ENCODE results near the gene POLR2A. TPM values are rescaled to one million over a fixed set of nuclear protein-coding genes. Genes with fewer than 3 reads are reported as not detected.

The POLR2A gene
- 39.1 TPM for total RNA-seq
- long read RNA-seq, partial matches to known transcripts = 5 of 6 reads
- long read RNA-seq, other reads (novel, unspliced or antisense) = 1 of 6 reads

DNA sequence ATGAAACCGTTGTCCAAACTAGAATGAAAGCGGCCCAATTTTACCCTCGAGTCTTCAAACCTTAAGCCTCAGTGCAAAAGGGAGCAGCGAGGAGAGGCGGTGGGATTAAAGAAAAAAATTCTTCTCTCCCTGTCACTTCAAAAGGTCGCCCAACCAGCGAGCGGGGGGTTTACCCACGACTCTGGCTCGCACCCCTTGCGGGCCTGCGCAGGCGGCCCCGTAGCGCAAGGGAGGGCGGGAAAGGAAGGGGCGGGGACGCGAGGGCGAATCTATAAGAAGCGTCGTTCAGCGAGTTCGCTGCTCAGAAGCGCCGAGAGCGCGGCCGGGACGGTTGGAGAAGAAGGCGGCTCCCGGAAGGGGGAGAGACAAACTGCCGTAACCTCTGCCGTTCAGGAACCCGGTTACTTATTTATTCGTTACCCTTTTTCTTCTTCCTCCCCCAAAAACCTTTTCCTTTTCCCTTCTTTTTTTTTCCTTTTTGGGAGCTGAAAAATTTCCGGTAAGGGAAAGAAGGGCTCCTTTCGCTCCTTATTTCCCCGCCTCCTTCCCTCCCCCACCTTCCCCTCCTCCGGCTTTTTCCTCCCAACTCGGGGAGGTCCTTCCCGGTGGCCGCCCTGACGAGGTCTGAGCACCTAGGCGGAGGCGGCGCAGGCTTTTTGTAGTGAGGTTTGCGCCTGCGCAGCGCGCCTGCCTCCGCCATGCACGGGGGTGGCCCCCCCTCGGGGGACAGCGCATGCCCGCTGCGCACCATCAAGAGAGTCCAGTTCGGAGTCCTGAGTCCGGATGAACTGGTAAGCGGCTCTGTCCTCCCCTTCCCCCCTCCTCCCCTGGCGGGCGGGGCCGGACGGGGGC, at the start of gene POLR2A:
POLR2A (plus strand) TSS at position 300 of the 852 bp plus-strand sequence.
- ATAC-seq = peak; percentile 83
- intact Hi-C loops (cut with micrococcal nuclease) = no loop called here
- peak; percentile 99 for DNase-seq

DNA sequence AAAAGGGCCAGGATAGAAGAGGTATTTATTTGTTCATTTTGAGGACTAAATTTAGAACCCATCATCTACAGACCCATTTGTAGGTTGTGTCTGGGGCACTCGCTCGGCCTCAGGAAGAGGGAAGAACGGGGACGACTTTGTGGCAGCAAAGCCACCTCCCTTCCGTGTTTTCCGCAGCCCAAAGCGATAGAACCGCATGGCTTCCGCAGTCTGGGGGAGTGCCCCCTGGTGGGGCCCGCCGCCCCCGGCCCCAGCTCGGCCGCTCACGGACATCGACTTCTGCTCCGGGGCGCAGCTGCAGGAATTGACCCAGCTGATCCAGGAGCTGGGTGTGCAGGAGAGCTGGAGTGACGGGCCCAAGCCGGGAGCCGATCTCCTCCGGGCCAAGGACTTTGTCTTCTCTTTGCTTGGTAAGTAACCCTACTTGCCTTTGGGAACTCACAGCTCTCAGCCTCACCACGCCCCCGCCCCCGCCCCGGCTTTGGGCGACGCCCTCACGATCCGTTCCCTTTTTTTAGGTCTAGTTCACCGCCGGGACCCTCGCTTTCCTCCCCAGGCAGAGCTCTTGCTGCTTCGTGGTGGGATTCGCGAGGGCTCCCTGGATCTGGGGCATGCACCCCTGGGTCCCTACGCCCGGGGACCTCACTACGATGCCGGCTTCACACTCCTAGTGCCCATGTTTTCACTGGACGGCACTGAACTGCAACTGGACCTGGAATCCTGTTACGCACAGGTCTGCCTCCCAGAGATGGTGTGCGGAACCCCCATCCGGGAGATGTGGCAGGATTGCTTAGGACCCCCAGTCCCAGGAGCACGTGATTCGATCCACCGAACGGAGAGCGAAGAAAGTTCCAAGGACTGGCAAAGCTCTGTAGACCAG, 48.2 kb upstream of the POLR2A start:
- intact Hi-C loops (cut with micrococcal nuclease) = no loop called here
- ATAC-seq (peak; percentile 4), DNase-seq (peak; percentile 62)

DNA sequence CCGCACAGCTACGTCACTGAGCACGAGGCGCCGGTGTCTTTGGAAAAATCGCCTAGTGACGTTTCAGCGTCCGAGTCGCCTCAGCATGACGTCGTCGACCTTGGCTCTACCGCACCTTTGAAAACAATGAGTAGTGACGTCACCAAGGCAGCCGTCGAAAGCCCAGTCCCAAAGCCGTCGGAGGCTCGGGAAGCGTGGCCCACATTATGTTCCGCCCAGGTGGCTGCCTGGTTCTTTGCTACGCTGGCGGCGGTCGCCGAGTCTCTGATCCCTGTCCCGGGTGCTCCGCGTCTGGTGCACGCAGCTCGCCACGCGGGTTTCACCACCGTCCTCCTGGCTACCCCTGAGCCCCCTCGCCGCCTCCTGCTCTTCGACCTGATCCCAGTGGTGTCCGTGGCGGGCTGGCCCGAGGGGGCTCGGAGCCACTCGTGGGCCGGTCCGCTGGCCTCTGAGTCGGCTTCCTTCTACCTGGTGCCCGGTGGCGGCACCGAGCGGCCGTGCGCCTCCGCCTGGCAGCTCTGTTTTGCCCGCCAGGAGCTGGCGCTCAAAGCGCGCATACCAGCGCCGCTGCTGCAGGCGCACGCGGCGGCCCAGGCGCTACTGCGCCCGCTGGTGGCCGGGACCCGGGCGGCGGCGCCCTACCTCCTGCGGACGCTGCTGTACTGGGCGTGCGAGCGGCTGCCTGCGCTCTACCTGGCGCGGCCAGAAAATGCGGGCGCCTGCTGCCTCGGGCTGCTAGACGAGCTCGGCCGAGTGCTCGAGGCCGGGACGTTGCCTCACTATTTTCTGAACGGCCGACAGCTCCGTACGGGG, 47.4 kb upstream of the POLR2A start:
- peak; percentile 80 for ATAC-seq
- DNase-seq = peak; percentile 92
- intact Hi-C loops (cut with micrococcal nuclease) = no loop called here

DNA sequence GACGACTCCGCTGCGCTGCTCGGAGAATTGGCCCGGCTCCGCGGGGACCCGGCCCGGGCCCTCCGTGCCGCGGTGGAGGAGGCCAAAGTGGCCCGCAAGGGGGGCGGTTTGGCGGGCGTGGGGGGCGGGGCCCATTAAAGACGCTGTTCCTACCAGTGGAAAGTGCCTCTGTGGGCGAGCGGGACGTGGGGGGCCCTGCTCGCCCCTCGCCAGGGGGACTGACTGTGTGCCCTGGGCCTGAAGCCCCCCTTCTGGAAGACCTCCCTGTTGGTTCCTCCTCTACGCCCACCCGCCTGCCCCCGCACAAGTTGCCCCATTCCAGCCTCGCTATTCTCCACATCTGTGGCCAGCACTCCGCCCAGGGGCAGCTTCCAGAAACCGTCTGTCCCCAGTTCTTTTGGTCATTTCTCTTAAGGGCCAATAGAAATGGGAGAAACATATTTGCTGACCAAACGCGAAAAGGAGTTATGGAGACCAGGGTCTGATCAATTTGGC, 46.8 kb upstream of the POLR2A start:
- ATAC-seq (peak; percentile 0), DNase-seq (no peak)
- intact Hi-C loops (cut with micrococcal nuclease) = no loop called here

DNA sequence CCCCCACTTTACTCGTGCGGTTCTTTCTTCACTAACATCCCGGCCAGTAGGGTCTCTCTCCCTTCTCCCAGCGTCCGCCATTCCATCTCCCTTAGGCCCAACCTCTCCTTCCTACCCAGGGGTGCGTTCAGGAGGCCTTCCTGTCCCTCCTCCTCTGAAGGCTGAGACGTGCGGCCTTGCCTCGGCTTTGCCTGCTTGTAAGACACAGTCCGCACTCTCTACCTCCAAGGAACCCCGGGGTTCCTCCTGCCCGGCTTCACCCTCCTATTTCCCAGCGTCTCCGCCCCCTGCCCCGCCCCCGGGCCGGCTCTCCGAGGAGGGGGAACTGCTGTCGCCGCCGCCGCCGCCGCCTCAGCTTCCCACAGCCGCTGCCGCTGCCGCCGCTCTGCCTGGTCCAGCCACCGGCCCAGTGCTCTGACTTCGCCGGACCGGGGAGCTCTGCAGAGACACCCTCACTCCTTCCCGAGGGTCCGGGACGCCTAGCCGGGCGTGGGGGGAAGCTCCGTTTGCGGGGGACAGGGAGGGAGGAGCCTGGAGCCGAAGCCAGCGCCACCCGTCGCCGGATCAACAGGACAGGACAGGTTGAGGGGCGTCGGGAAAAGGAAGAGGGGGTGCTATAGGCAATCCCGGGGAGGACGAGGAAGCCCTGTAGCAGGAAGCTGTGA, 46.1 kb upstream of the POLR2A start:
- peak; percentile 20 for ATAC-seq
- peak; percentile 87 for DNase-seq
- intact Hi-C loops (cut with micrococcal nuclease) = no loop called here

DNA sequence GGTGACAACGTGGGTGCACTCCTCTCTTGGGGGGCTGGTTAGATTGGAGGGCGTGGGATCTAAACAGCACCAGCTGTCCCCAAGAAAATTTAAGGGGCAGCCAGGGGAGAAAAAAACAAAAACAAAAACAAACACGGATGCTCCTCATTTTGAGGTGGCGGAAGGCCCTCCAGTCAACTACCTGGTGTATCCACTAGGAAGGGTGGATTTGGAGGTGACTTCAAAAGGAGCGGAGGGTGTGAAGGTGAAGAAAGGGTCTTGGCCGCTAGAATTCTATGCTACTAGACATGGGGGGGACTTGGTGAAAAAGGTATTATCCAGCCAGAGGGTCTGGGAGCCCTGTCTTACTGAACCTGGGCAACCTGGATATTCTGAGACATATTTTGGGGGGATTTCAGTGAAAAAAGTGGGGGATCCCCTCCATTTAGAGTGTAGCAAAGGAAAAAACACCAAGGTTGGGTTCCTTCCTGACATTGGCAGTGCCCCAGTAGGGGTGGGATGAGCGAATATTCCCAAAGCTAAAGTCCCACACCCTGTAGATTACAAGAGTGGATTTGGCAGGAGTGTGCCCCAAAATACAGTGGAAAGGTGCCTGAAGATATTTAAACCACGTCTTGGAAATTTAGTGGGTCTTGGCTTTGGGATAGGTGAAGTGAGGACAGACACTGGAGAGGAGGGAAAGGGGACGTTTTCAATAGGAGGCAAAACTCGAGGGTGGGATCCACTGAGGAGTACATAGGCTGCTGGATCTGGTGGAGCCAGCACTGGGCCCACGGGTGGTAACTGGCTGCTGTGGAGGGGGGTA, 45.3 kb upstream of the POLR2A start:
- ATAC-seq (no peak), DNase-seq (no peak)
- intact Hi-C loops (cut with micrococcal nuclease) = no loop called here

DNA sequence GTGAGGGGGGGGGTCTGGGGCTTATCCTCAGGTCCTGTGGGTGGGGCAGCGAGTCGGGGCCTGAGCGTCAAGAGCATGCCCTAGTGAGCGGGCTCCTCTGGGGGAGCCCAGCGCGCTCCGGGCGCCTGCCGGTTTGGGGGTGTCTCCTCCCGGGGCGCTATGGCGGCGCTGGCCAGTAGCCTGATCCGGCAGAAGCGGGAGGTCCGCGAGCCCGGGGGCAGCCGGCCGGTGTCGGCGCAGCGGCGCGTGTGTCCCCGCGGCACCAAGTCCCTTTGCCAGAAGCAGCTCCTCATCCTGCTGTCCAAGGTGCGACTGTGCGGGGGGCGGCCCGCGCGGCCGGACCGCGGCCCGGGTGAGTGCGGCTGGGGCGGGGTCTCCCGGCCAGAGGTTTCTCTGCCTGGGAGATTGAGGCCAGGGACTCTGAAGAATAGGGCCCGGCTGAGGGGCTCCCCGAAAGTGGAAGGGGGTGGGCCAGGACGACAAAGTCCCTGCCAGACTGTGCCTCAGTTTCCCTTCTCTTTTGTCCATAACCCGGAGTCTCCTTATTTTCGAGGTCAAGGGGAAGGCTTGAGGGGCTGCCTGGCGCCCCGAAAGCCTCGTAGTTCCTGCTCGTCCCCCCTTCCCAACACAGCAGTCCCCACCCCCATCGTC, 44.6 kb upstream of the POLR2A start, which contains the start of gene FGF11:
FGF11 (plus strand) TSS at position 51 of the 651 bp plus-strand sequence; CDS start at position 160, 109 bp downstream.
- ATAC-seq = no peak
- intact Hi-C loops (cut with micrococcal nuclease) = no loop called here
- no peak for DNase-seq

DNA sequence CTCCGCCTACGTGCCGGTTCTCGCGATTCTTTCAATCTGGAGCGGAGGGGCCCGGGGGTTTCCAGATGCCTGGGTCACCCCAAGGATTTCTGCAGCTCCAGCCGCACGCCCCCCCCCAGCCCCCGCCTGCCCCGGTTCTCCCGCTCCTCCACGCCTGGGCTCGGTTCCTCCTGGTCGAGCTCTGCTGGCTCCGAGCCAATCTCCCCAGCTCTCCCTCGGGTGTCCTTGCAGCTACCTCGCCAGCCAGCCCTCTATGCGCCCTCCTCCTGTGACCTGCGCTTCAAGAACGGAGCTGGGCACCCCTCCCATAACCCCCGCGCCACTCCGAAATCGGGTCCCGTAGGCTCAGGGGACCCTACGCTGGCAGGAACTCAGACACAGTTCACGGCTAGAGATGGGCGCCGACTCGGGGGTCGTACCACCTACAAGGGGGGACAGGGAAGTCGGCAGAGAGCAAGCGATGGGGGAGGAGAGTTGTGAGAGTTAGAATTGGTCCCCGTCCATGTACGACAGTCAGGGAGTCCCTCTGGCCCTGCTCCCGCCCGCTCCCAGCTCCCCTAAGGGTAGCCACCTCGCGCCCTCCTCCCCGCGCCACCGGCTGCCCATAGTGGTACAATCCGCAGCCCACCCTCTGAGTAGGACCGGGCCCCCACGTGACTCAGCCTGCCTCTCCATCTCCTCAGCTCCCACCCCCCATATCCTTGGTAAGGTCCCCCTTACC, 43.9 kb upstream of the POLR2A start:
- DNase-seq (peak; percentile 84), ATAC-seq (peak; percentile 14)
- intact Hi-C loops (cut with micrococcal nuclease) = no loop called here

DNA sequence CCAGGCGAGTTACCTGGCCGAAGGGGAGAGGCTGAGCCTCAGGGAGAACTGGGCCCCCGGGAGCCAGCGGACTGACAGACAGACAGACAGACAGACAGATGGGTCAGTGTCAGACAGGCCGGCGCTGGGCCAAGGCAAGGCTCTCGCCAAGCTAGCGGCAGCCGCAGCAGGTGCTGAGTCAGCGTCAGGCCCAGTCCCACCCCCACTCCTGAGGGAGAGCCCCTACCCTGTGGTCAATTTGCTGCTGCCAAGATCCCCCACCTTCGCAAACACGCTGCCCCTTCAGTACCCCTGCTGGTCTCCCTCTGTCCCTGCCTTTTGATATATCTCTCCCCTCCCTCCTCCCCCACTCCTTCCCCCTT, 43.4 kb upstream of the POLR2A start:
- DNase-seq = peak; percentile 77
- intact Hi-C loops (cut with micrococcal nuclease) = no loop called here
- peak; percentile 6 for ATAC-seq

DNA sequence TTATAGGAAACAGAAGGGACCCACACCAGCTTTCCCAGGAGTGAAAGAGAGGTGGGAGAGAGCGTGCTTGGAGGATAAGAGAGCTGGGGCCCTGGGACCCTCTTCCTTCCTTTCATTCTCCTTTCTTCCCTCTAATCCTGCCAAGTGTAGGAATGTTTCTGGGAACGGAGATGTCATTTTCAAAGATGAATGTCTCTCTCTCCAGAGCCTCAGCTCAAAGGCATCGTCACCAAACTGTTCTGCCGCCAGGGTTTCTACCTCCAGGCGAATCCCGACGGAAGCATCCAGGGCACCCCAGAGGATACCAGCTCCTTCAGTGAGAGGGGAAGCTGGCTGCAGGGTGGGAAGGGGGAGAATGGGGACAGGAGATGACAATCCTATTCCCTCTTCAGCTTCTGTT, 42.9 kb upstream of the POLR2A start:
- intact Hi-C loops (cut with micrococcal nuclease) = no loop called here
- DNase-seq = no peak
- ATAC-seq = no peak

DNA sequence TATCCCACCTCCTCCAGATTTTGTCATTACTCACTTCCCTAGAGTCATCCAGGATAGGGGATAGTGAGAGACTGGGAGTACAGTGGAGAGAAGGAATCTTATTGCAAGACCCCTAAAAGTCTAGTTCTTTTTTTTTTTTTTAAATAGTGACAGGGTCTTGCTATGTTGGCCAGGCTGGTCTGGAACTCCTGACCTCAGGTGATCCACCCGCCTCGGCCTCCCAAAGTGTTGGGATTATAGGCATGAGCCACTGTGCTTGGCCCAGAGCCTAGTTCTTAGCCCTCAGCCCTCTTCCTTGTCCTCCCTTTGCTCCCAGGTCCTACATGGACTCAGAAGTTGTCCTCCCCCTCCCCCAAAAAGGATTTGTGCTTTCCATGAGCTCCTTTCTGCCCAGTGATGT, 42.0 kb upstream of the POLR2A start:
- no peak for DNase-seq
- no peak for ATAC-seq
- intact Hi-C loops (cut with micrococcal nuclease) = no loop called here

DNA sequence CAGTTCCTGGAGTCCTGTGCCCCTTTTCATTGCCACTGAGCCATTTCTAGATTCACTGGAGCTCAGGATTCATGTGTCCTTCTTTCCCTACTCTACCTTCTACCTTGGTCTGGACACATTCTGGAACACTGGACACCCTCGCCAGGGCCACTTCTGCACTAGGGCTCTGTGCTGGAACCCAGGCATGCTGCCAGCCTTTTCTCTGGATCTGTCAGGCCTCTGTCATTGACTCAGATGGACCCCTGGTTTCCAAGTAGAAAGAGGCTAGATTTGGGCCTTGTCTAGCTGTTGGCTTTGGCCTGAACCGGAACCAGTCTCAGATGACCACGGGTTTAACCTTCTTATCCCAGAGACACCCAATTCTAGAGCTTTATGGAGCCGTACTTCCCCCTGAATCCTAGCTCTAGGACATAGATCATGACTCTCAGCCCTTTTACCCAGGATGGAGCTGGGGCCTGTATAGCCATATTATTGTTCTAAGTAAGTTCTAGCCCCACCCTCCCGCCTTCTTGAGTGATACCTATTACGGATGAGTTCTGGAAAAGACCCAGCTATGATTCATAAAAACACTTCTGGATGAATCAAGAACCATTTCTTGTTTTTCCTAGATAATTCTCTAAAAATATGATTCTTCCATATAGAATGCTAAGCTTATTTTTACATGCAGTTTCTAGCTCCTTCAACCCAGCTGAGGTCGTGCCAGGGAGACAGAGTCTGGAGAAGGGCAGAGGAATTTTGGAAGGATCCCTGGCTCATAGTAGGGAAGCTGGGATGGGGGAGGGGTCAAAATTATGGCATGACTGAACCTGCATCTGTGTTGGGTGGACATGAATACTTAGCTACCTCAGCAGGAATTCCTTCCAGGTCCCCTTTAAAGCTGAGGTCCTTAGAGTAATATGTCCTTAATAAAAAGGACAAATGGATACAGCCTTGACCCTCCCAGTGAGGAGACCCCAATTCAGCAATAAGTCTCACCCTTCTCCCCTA, 40.4 kb upstream of the POLR2A start:
- ATAC-seq = no peak
- no peak for DNase-seq

DNA sequence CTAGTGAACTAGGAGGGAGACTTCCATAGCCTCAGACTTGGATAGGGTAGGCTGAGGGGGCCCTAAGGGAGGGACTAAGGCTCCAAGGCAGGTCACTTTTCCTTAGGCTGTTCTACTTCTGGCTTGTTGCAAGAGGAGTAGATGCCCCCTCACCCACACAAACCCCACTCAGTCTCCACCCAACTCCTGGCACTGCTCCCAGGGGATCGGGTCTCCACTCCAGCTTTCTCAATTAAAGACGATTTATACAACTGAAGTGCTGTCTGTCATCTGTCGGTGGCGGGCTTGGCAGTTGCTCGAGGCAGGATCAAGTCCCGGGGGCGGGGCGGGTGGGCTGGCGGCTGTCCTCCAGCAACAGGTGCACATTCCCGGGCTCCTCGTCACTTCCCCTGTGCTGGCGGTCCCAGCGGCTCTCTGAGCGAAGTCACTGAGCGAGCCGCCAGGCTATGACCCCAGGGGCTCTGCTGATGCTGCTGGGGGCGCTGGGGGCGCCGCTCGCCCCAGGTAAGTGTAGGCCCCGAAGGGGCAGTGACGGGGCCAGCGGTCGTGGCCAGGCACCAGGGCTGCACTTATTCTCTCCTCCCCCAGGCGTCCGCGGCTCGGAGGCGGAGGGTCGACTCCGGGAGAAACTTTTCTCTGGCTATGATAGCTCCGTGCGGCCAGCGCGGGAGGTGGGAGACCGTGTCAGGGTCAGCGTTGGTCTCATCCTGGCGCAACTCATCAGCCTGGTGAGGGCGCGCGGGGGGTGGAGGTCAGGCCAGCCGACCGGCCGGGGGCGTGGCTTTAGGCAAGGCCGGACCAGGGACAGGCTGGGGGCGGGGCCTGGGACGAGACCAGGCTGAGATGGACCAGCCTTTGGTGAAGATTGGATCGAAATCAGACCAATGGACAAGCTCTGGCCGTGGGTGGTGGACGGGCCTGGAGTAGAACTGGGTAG, 39.2 kb upstream of the POLR2A start, which contains the start of gene CHRNB1:
CHRNB1 (plus strand) TSS at position 380 of the 937 bp plus-strand sequence; CDS start at position 447, 67 bp downstream.
- ATAC-seq (peak; percentile 90), DNase-seq (peak; percentile 91)
- intact Hi-C loops (cut with micrococcal nuclease) = no loop called here

More for the DNA sequence above, 40.4 kb upstream of the POLR2A start:
- intact Hi-C loops (cut with micrococcal nuclease) = no loop called here

DNA sequence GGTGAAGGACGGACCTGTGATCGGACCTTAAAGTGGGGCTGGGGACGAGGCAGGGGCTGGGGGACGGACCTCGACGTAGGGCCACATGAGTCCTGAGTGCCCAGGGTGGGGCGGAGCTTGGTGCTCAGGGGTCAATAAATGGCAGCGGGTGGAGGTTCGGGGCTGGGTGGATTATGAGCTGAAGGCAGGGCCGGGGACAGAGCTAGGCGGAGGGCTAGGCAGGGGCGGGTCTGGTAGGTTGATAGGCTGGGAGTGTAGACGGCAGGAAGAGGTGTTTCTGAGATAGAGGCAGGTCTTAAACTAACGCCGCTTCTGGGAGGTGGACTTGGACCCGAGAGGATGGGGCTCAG, 38.6 kb upstream of the POLR2A start:
- DNase-seq (peak; percentile 47), ATAC-seq (peak; percentile 18)
- intact Hi-C loops (cut with micrococcal nuclease) = no loop called here

All from left ventricle myocardium superior (tissue), 1 donor.